HUES6 (cell line): Measurements from ENCODE around the gene STAB1.

Experiments
- H3K27ac ChIP-seq: 2 replicates; pipeline ENCODE4 v1.7.0; 2013; ENCODE audit warnings: low read depth, mild to moderate bottlenecking, low read length, inconsistent platforms
- H3K27me3 ChIP-seq: 2 replicates; pipeline ENCODE4 v1.6.1; 2013; ENCODE audit warnings: low read length; ENCODE audit not compliant: control insufficient read depth, insufficient read depth
- H3K36me3 ChIP-seq: 2 replicates; pipeline ENCODE4 v1.6.1; 2013; ENCODE audit warnings: low read length; ENCODE audit not compliant: control insufficient read depth, insufficient read depth
- H3K4me1 ChIP-seq: 2 replicates; pipeline ENCODE4 v1.6.1; 2013; ENCODE audit warnings: low read length; ENCODE audit not compliant: control insufficient read depth, insufficient read depth
- H3K4me3 ChIP-seq: 2 replicates; pipeline ENCODE4 v1.5.1; 2013; ENCODE audit warnings: low read depth, low read length
- H3K9ac ChIP-seq: one replicate; pipeline ENCODE4 v1.6.1; 2013; ENCODE audit warnings: mild to moderate bottlenecking, low read length
- H3K9me3 ChIP-seq: 2 replicates; pipeline ENCODE4 v1.6.1; 2013; ENCODE audit warnings: low read depth, low read length; ENCODE audit not compliant: control insufficient read depth, insufficient read depth

STAB1 gene

GRCh38 chr3:52463416-52463815 lies 31.7 kb upstream of the STAB1 start:
- Histone ChIP-seq H3K27me3 (no peaks in the 10 kb centered on the region), H3K4me1 (no peaks in the 10 kb centered on the region; the same call in 1 of the 2 replicates), H3K36me3 (peaks cover 68% of the 10 kb centered on the region), H3K9ac (no peak overlapping the region), H3K9me3 (no peaks in the 10 kb centered on the region), H3K4me3 (no peak overlapping the region), H3K27ac (no peak overlapping the region)

- Histone ChIP-seq H3K9ac (no peak overlapping the region), H3K27me3 (no peaks in the 10 kb centered on the region), H3K36me3 (peaks cover 64% of the 10 kb centered on the region), H3K27ac (no peak overlapping the region), H3K4me1 (no peaks in the 10 kb centered on the region; the same call in 1 of the 2 replicates), H3K9me3 (no peaks in the 10 kb centered on the region), H3K4me3 (no peak overlapping the region)
Measured at GRCh38 chr3:52468336-52468735, 26.8 kb upstream of the STAB1 start.

- Histone ChIP-seq H3K27me3 (no peaks in the 10 kb centered on the region), H3K27ac (no peak overlapping the region), H3K9me3 (no peaks in the 10 kb centered on the region), H3K4me3 (no peak overlapping the region), H3K9ac (no peak overlapping the region), H3K4me1 (no peaks in the 10 kb centered on the region; the same call in 1 of the 2 replicates), H3K36me3 (peaks cover 69% of the 10 kb centered on the region)
Measured at GRCh38 chr3:52469001-52469400, 26.1 kb upstream of the STAB1 start.

- H3K4me1 ChIP-seq: no peaks in the 10 kb centered on the region; the same call in 1 of the 2 replicates
- H3K9ac ChIP-seq: no peak overlapping the region
- no peaks in the 10 kb centered on the region for H3K9me3 ChIP-seq
- H3K36me3 ChIP-seq: peaks cover 75% of the 10 kb centered on the region
- H3K27me3 ChIP-seq: no peaks in the 10 kb centered on the region
- no peak overlapping the region for H3K27ac ChIP-seq
- no peak overlapping the region for H3K4me3 ChIP-seq
Measured at GRCh38 chr3:52470920-52471319, 24.2 kb upstream of the STAB1 start.

GRCh38 chr3:52471371-52472238 lies 23.5 kb upstream of the STAB1 start:
- H3K4me1 ChIP-seq: no peaks in the 10 kb centered on the region; the same call in 1 of the 2 replicates
- peaks cover 76% of the 10 kb centered on the region for H3K36me3 ChIP-seq
- H3K9ac ChIP-seq: no peak overlapping the region
- no peaks in the 10 kb centered on the region for H3K27me3 ChIP-seq
- H3K27ac ChIP-seq: no peak overlapping the region
- no peak overlapping the region for H3K4me3 ChIP-seq
- H3K9me3 ChIP-seq: no peaks in the 10 kb centered on the region

GRCh38 chr3:52472239-52473000 lies 22.7 kb upstream of the STAB1 start:
- no peak overlapping the region for H3K4me3 ChIP-seq
- H3K9me3 ChIP-seq: no peaks in the 10 kb centered on the region
- H3K36me3 ChIP-seq: peaks cover 76% of the 10 kb centered on the region
- H3K4me1 ChIP-seq: no peaks in the 10 kb centered on the region; the same call in 1 of the 2 replicates
- no peak overlapping the region for H3K9ac ChIP-seq
- no peak overlapping the region for H3K27ac ChIP-seq
- no peaks in the 10 kb centered on the region for H3K27me3 ChIP-seq

GRCh38 chr3:52473026-52473425 lies 22.1 kb upstream of the STAB1 start:
- peaks cover 79% of the 10 kb centered on the region for H3K36me3 ChIP-seq
- no peaks in the 10 kb centered on the region for H3K27me3 ChIP-seq
- H3K27ac ChIP-seq: no peak overlapping the region
- no peaks in the 10 kb centered on the region for H3K9me3 ChIP-seq
- H3K9ac ChIP-seq: no peak overlapping the region
- H3K4me3 ChIP-seq: no peak overlapping the region
- H3K4me1 ChIP-seq: no peaks in the 10 kb centered on the region; the same call in 1 of the 2 replicates

GRCh38 chr3:52477076-52477795 lies 17.9 kb upstream of the STAB1 start:
- H3K9me3 ChIP-seq: no peaks in the 10 kb centered on the region
- peaks cover 94% of the 10 kb centered on the region for H3K36me3 ChIP-seq
- H3K4me3 ChIP-seq: no peak overlapping the region
- H3K27me3 ChIP-seq: no peaks in the 10 kb centered on the region
- no peak overlapping the region for H3K27ac ChIP-seq
- no peaks in the 10 kb centered on the region for H3K4me1 ChIP-seq
- no peak overlapping the region for H3K9ac ChIP-seq

- Histone ChIP-seq H3K9me3 (no peaks in the 10 kb centered on the region), H3K9ac (no peak overlapping the region), H3K4me3 (no peak overlapping the region), H3K27me3 (no peaks in the 10 kb centered on the region), H3K4me1 (no peaks in the 10 kb centered on the region), H3K36me3 (peaks cover 94% of the 10 kb centered on the region), H3K27ac (no peak overlapping the region)
Measured at GRCh38 chr3:52477796-52478095, 17.4 kb upstream of the STAB1 start.

GRCh38 chr3:52479037-52479876 lies 15.9 kb upstream of the STAB1 start:
- no peak overlapping the region for H3K4me3 ChIP-seq
- no peak overlapping the region for H3K27ac ChIP-seq
- no peaks in the 10 kb centered on the region for H3K27me3 ChIP-seq
- H3K9me3 ChIP-seq: no peaks in the 10 kb centered on the region
- no peak overlapping the region for H3K9ac ChIP-seq
- no peaks in the 10 kb centered on the region for H3K4me1 ChIP-seq
- peaks cover 92% of the 10 kb centered on the region for H3K36me3 ChIP-seq
